Natural killer cell (primary cell): ENCODE results near the gene ELMO1. TPM values are rescaled to one million over a fixed set of nuclear protein-coding genes. Genes with fewer than 3 reads are reported as not detected.

Experiments used
- ATAC-seq, 3 donors: fragments of 150-1000 bp in 2 of 3; fragments of 200-7000 bp in 1 of 3; cut with Tn5 transposase; 1 replicate in 1 of 3; 2 replicates in 2 of 3; pipeline ENCODE4 v1.10.0; 2021; ENCODE audit warnings: mild to moderate bottlenecking in 2 of 3, moderate library complexity in 2 of 3
- DNase-seq, 2 donors: peaks; one replicate each; pipeline versions ENCODE4 v3.0.0 to v3.0.0-alpha.2; 2013 to 2021; ENCODE audit warnings: mixed read lengths in 1 of 2
- H3K27ac ChIP-seq: one replicate; pipeline ENCODE4 v1.5.1; 2013; ENCODE audit warnings: mild to moderate bottlenecking, low read length
- H3K27me3 ChIP-seq: one replicate; pipeline ENCODE4 v1.6.1; 2013; ENCODE audit warnings: low read length; ENCODE audit not compliant: control insufficient read depth, insufficient read depth
- H3K36me3 ChIP-seq: one replicate; pipeline ENCODE4 v1.6.1; 2013; ENCODE audit warnings: low read length; ENCODE audit not compliant: control insufficient read depth, insufficient read depth
- H3K4me1 ChIP-seq: one replicate; pipeline ENCODE4 v1.6.1; 2013; ENCODE audit warnings: low read length; ENCODE audit not compliant: control insufficient read depth, insufficient read depth
- H3K4me3 ChIP-seq: one replicate; pipeline ENCODE4 v1.5.1; 2013; ENCODE audit warnings: low read length
- H3K9me3 ChIP-seq: one replicate; pipeline ENCODE4 v1.6.1; 2013; ENCODE audit warnings: low read length; ENCODE audit not compliant: control insufficient read depth, insufficient read depth
- H3K27ac Mint-ChIP-seq, 2 donors: one replicate each; pipeline ENCODE4 v1.8.0; 2022; ENCODE audit warnings: mild to moderate bottlenecking in 2 of 2, mixed read lengths in 2 of 2, moderate library complexity in 1 of 2
- H3K27me3 Mint-ChIP-seq, 2 donors: one replicate each; pipeline ENCODE4 v1.8.0; 2022; ENCODE audit warnings: low read depth in 2 of 2, mixed read lengths in 2 of 2
- H3K36me3 Mint-ChIP-seq: one replicate; pipeline ENCODE4 v1.8.0; 2022; ENCODE audit warnings: mixed read lengths
- H3K4me1 Mint-ChIP-seq, 2 donors: one replicate each; pipeline ENCODE4 v1.8.0; 2022; ENCODE audit warnings: mixed read lengths in 2 of 2
- H3K4me3 Mint-ChIP-seq: one replicate; pipeline ENCODE4 v1.8.0; 2022; ENCODE audit warnings: mild to moderate bottlenecking, moderate library complexity, mixed read lengths
- H3K9me3 Mint-ChIP-seq, 2 donors: one replicate each; pipeline ENCODE4 v1.8.0; 2022; ENCODE audit warnings: mixed read lengths in 2 of 2
- CTCF ChIP-seq: fragments of 200-600 bp; IDR thresholded peaks from one replicate; pipeline ENCODE4 v1.8.0; 2022; ENCODE audit warnings: antibody characterized with exemption
- WGBS: methylation state at CpG from one replicate; pipeline ENCODE4 v1.1.7; 2013; ENCODE audit warnings: missing lambda C conversion rate; ENCODE audit not compliant: insufficient coverage; 5-methylcytosine and 5-hydroxymethylcytosine counted together
- intact Hi-C: fragments of 100-400 bp; cut with micrococcal nuclease; formaldehyde crosslinking; loops from one replicate; pipeline ENCODE4 v1.14.2; 2022
- total RNA-seq, 4 donors: library from RNA; stranded (reverse); fragments of 120-200 nt in 1 of 4; gene quantifications; one replicate each; pipeline versions ENCODE4 v1.2.3 to v1.2.4, GENCODE V29; 2013 to 2022

Gene ELMO1
- total RNA-seq, 3 donors from 2014 or later (not counting 1 experiment from before 2014, with no cell fraction given): 127 to 147 (median 130) TPM

GRCh38 chr7:36956814-36957213, 491.9 kb downstream of the ELMO1 start:
- H3K4me3 Mint-ChIP-seq: no peak overlapping the region
- H3K27ac ChIP-seq: no peak overlapping the region
- intact Hi-C loops: no loop called here
- TF ChIP-seq CTCF: no peak
- H3K9me3 ChIP-seq: no peaks in the 10 kb centered on the region
- H3K27me3 ChIP-seq: no peaks in the 10 kb centered on the region
- no peaks in the 10 kb centered on the region for H3K36me3 Mint-ChIP-seq
- 97% methylated on average over 6 of the region's 6 CpGs for WGBS
- no peaks in the 10 kb centered on the region for H3K36me3 ChIP-seq
- H3K9me3 Mint-ChIP-seq: no peaks in the 10 kb centered on the region
- ATAC-seq (no peak), DNase-seq (no peak)
- H3K27ac Mint-ChIP-seq: peak overlapping the region in 1 of 2 donors; percentile 24
- peaks cover 16 to 26% of the 10 kb centered on the region in 2 donors for H3K4me1 Mint-ChIP-seq
- no peaks in the 10 kb centered on the region for H3K27me3 Mint-ChIP-seq
- peaks cover 7% of the 10 kb centered on the region for H3K4me1 ChIP-seq
- H3K4me3 ChIP-seq: no peak overlapping the region

- peaks cover 7% of the 10 kb centered on the region for H3K4me1 ChIP-seq
- no peak for TF ChIP-seq CTCF
- no peaks in the 10 kb centered on the region for H3K27me3 Mint-ChIP-seq
- no peaks in the 10 kb centered on the region for H3K9me3 ChIP-seq
- H3K36me3 ChIP-seq: no peaks in the 10 kb centered on the region
- H3K9me3 Mint-ChIP-seq: no peaks in the 10 kb centered on the region
- peaks cover 18 to 31% of the 10 kb centered on the region in 2 donors for H3K4me1 Mint-ChIP-seq
- ATAC-seq (no peak), DNase-seq (no peak)
- H3K27me3 ChIP-seq: no peaks in the 10 kb centered on the region
- no peak overlapping the region for H3K4me3 ChIP-seq
- WGBS: 95% methylated on average over 3 of the region's 3 CpGs
- no peak overlapping the region for H3K4me3 Mint-ChIP-seq
- no peak overlapping the region for H3K27ac Mint-ChIP-seq
- no peaks in the 10 kb centered on the region for H3K36me3 Mint-ChIP-seq
- intact Hi-C loops: no loop called here
- no peak overlapping the region for H3K27ac ChIP-seq
Measured at GRCh38 chr7:36955456-36956129, 493.1 kb downstream of the ELMO1 start.

GRCh38 chr7:36951257-36951697, 497.4 kb downstream of the ELMO1 start:
- TF ChIP-seq CTCF: no peak
- Mint-ChIP-seq H3K9me3 (peaks cover 4% of the 10 kb centered on the region in 2 donors), H3K4me1 (peaks cover 42 to 68% of the 10 kb centered on the region in 2 donors), H3K27me3 (no peaks in the 10 kb centered on the region), H3K4me3 (no peak overlapping the region), H3K36me3 (no peaks in the 10 kb centered on the region), H3K27ac (peak overlapping the region in 1 of 2 donors; percentile 21)
- Histone ChIP-seq H3K36me3 (no peaks in the 10 kb centered on the region), H3K27ac (no peak overlapping the region), H3K4me1 (no peaks in the 10 kb centered on the region), H3K9me3 (no peaks in the 10 kb centered on the region), H3K27me3 (no peaks in the 10 kb centered on the region), H3K4me3 (no peak overlapping the region)
- intact Hi-C loops: no loop called here
- no peak for DNase-seq
- no peak for ATAC-seq
- 92% methylated on average over 3 of the region's 3 CpGs for WGBS
